Measurements from ENCODE around the gene ADAP1. TPM values are rescaled to one million over a fixed set of nuclear protein-coding genes. Genes with fewer than 3 reads are reported as not detected.

The ADAP1 gene
- total and polyA plus RNA-seq, 2 donors from 2014 or later = 36.4 to 48.2 TPM

GRCh38 chr7:879093-879492, 75.4 kb downstream of the ADAP1 start:
- DNase-seq (peak in 1 of 5 donors; percentile 82), FAIRE-seq (no peak)
- H3K27me3 ChIP-seq (ENCODE audit: control insufficient read depth, insufficient read depth, low read length) = no peaks in the 10 kb centered on the region
- TF ChIP-seq CTCF (IDR thresholded peaks at IDR 0.05; ENCODE audit: borderline replicate concordance, extremely low read depth, insufficient read depth) = no peak
- H3K4me3 ChIP-seq (ENCODE audit: low read length in 3 of 3) = no peak overlapping the region
- intact Hi-C loops (cut with DNase I) = loop anchor here (10.0 kb wide), 1 partner anchor 94 kb away; no protein-coding TSS in a partner anchor
- H3K9me3 ChIP-seq (ENCODE audit: control insufficient read depth in 2 of 3, insufficient read depth in 1 of 3, low read length in 3 of 3) = no peaks in the 10 kb centered on the region
- H3K27ac ChIP-seq (ENCODE audit: low read depth in 2 of 2, low read length in 2 of 2) = peak overlapping the region in 1 of 2 donors; percentile 47
- peaks cover 0 to 2% (median 0%) of the 10 kb centered on the region in 3 donors for H3K36me3 ChIP-seq (ENCODE audit: control insufficient read depth in 2 of 3, insufficient read depth in 3 of 3, low read length in 3 of 3)
- peaks cover 0 to 30% (median 14%) of the 10 kb centered on the region in 3 donors for H3K4me1 ChIP-seq (ENCODE audit: control insufficient read depth in 2 of 3, insufficient read depth in 2 of 3, low read depth in 1 of 3, low read length in 3 of 3)
- no peak overlapping the region for H3K9ac ChIP-seq (ENCODE audit: low read length in 3 of 3)

GRCh38 chr7:877312-878232, 76.9 kb downstream of the ADAP1 start:
- Histone ChIP-seq H3K36me3 (ENCODE audit: control insufficient read depth in 2 of 3, insufficient read depth in 3 of 3, low read length in 3 of 3) (peaks cover under 1 to 5% (median 3%) of the 10 kb centered on the region in 3 donors), H3K27me3 (ENCODE audit: control insufficient read depth, insufficient read depth, low read length) (no peaks in the 10 kb centered on the region), H3K9me3 (ENCODE audit: control insufficient read depth in 2 of 3, insufficient read depth in 1 of 3, low read length in 3 of 3) (no peaks in the 10 kb centered on the region), H3K4me1 (ENCODE audit: control insufficient read depth in 2 of 3, insufficient read depth in 2 of 3, low read depth in 1 of 3, low read length in 3 of 3) (peaks cover 0 to 31% (median 16%) of the 10 kb centered on the region in 3 donors), H3K27ac (ENCODE audit: low read depth in 2 of 2, low read length in 2 of 2) (peak overlapping the region; percentile 29 to 79), H3K4me3 (ENCODE audit: low read length in 3 of 3) (peak overlapping the region; percentile 70 to 74 (median 73)), H3K9ac (ENCODE audit: low read length in 3 of 3) (peak overlapping the region; percentile 22 to 87 (median 62))
- peak; percentile 26 to 88 (median 56) for DNase-seq
- no peak for TF ChIP-seq CTCF (IDR thresholded peaks at IDR 0.05; ENCODE audit: borderline replicate concordance, extremely low read depth, insufficient read depth)
- intact Hi-C loops (cut with DNase I) = loop anchor here (10.0 kb wide), 1 partner anchor 93 kb away; no protein-coding TSS in a partner anchor
- FAIRE-seq = no peak

- peak overlapping the region in 2 of 3 donors; percentile 62 to 87 for H3K9ac ChIP-seq (ENCODE audit: low read length in 3 of 3)
- H3K9me3 ChIP-seq (ENCODE audit: control insufficient read depth in 2 of 3, insufficient read depth in 1 of 3, low read length in 3 of 3) = no peaks in the 10 kb centered on the region
- no peaks in the 10 kb centered on the region for H3K27me3 ChIP-seq (ENCODE audit: control insufficient read depth, insufficient read depth, low read length)
- no peak for TF ChIP-seq CTCF (IDR thresholded peaks at IDR 0.05; ENCODE audit: borderline replicate concordance, extremely low read depth, insufficient read depth)
- DNase-seq (peak in 1 of 5 donors; percentile 90), FAIRE-seq (no peak)
- intact Hi-C loops (cut with DNase I) = loop anchor here (10.0 kb wide), 1 partner anchor 92 kb away; no protein-coding TSS in a partner anchor
- H3K4me3 ChIP-seq (ENCODE audit: low read length in 3 of 3) = peak overlapping the region; percentile 60 to 74 (median 73)
- H3K27ac ChIP-seq (ENCODE audit: low read depth in 2 of 2, low read length in 2 of 2) = peak overlapping the region; percentile 29 to 79
- H3K4me1 ChIP-seq (ENCODE audit: control insufficient read depth in 2 of 3, insufficient read depth in 2 of 3, low read depth in 1 of 3, low read length in 3 of 3) = peaks cover 0 to 28% (median 11%) of the 10 kb centered on the region in 3 donors
- peaks cover 3 to 11% (median 6%) of the 10 kb centered on the region in 3 donors for H3K36me3 ChIP-seq (ENCODE audit: control insufficient read depth in 2 of 3, insufficient read depth in 3 of 3, low read length in 3 of 3)
These were observed 77.5 kb downstream of the ADAP1 start for GRCh38 chr7:876972-877311.
